T follicular helper cell (primary cell): ENCODE measurements around the gene C1orf159.
"Not testable (repeated sequence)": the region's sequence is repeated elsewhere in the genome, so short reads cannot be mapped to it uniquely, and the experiment has no call there.

ENCODE experiments used
- DNase-seq: peaks from one replicate; pipeline ENCODE4 v3.0.0-alpha.2; 2020; ENCODE audit warnings: low read depth

Gene C1orf159

GRCh38 chr1:1081311-1082238, 34.3 kb downstream of the C1orf159 start:
- DNase-seq = no peak

GRCh38 chr1:1080951-1081310, 35.0 kb downstream of the C1orf159 start:
- DNase-seq = no peak

- no peak for DNase-seq
These were observed 35.6 kb downstream of the C1orf159 start for GRCh38 chr1:1080122-1080757.

GRCh38 chr1:1079408-1080121, 36.3 kb downstream of the C1orf159 start:
- DNase-seq = no peak

- DNase-seq = not testable (repeated sequence)
These were observed 38.5 kb downstream of the C1orf159 start for GRCh38 chr1:1077396-1077795.

GRCh38 chr1:1075148-1075935, 40.5 kb downstream of the C1orf159 start:
- DNase-seq = no peak

GRCh38 chr1:1074631-1075147, 41.2 kb downstream of the C1orf159 start:
- DNase-seq = no peak

- no peak for DNase-seq
These were observed 41.9 kb downstream of the C1orf159 start, which contains the start of gene RNF223 for GRCh38 chr1:1073743-1074587. RNF223 (minus strand) TSS chr1:1074306; CDS start chr1:1072566, 1,740 bp downstream.

- no peak for DNase-seq
These were observed 42.8 kb downstream of the C1orf159 start for GRCh38 chr1:1072849-1073742.

GRCh38 chr1:1072299-1072848, 43.5 kb downstream of the C1orf159 start:
- no peak for DNase-seq

GRCh38 chr1:1071486-1072298, 44.2 kb downstream of the C1orf159 start:
- no peak for DNase-seq

- no peak for DNase-seq
These were observed 45.9 kb downstream of the C1orf159 start for GRCh38 chr1:1069711-1070676.

GRCh38 chr1:1069056-1069710, 46.7 kb downstream of the C1orf159 start:
- peak; percentile 87 for DNase-seq

- peak; percentile 54 for DNase-seq
These were observed 47.3 kb downstream of the C1orf159 start for GRCh38 chr1:1068517-1069055.

- DNase-seq = no peak
These were observed 47.9 kb downstream of the C1orf159 start for GRCh38 chr1:1067860-1068516.
